Amniotic epithelial cell (primary cell): Measurements from ENCODE around the gene SLC30A4.
"Not testable (repeated sequence)": the region's sequence is repeated elsewhere in the genome, so short reads cannot be mapped to it uniquely, and the experiment has no call there.

Source experiments
- DNase-seq: peaks from one replicate; pipeline ENCODE4 v3.0.0-alpha.2; 2010; ENCODE audit warnings: low read depth

Gene SLC30A4

DNA sequence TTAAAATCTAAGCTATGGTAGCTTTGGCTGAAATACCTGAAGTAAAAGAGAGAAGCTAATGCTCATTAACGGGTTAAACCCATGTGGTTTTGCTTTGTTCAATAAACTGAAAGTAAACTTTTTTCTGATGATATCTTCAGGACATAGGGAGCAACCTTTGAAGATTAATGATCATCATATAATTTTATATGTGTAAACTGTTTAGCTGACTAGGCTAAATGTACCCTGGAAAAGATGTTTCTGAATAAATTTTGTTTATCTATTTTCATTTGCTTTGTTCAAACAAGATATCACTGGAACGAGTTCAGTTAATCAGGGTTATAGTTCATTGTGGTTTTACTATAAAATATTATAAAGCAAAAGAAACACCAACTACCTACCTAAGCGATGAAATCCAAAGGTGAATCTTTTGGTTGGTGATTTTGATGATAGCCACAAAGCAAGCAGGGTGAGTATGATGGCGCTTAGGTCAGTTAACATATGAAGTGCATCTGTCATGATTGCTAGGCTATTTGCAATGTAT is 11.7 kb downstream of the SLC30A4 start:
- no peak for DNase-seq

DNA sequence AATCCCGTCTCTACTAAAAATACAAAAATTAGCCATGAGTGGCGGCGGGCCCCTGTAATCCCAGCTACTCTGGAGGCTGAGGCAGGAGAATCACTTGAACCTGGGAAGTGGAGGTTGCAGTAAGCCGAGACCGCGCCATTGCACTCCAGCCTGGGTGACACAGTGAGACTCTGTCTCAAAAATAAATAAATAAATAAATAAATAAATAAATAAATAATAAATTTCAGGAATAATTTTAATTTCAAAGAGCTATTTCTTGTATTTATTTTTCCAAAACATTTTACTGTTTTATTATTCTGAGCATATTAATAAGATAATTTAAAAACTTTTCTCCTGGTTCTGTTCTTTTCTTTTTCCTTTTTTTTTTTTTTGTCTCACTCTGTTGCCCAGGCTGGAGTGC is 15.4 kb downstream of the SLC30A4 start:
- not testable (repeated sequence) for DNase-seq

DNA sequence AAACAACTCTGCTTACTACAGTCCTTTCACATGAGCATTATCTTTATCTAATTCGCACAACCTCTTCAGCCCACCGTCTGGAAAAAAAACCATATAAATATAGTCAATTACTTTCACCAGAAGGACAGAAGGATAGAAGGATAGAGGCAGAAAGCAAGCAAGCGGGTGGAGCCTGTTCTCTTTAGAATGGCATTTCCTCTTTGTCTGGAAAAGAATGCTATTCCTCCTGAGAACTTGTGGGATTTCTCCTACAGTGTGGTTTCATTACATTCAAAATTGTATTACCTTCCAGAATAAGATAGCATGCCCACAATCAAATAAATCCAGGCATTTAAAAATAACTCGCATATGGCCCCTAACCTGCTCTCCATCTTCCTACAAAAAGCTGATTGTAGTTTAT is 23.1 kb downstream of the SLC30A4 start:
- peak; percentile 20 for DNase-seq

DNA sequence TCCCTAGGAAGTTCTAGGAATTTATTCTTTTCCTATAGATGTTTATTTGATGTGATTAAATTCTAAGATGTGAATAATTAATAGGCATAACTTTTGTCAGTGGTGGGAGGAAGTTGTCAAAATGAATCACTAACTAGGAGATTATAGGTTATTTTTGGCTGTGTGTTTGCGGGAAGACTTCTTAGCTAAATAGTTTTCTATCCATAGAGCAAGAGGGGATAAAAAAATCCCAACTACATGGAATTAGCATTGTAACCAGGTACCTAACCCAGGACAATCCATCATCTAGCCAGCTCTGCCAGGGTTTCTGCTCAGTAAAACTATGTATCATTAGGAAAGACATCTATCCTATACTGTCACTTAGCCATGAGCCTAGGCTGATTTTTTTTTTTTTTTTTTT is 23.9 kb downstream of the SLC30A4 start:
- no peak for DNase-seq

GRCh38 chr15:45497261-45497660 is 25.3 kb downstream of the SLC30A4 start:
- DNase-seq = no peak

- DNase-seq = no peak
Observed at GRCh38 chr15:45496658-45497057, 25.9 kb downstream of the SLC30A4 start.

DNA sequence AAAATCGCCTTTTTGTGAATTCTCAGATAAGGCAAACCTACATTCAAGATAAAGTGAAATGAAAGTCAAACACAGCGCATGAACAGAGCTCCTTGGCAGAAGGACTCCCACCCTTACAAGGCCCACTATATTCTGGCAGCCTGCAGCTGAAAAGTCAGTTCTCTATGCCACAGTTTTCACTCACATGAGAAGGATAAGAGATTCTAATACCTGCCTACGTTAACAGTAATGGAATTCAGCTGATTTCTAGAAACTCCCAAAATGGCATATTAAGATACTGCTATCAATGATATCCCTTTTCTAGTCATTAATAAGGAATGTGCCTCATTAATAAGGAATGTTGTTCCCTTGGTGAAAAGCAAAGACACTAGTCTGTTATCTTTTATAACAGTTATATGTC is 27.0 kb downstream of the SLC30A4 start:
- DNase-seq = peak; percentile 7

DNA sequence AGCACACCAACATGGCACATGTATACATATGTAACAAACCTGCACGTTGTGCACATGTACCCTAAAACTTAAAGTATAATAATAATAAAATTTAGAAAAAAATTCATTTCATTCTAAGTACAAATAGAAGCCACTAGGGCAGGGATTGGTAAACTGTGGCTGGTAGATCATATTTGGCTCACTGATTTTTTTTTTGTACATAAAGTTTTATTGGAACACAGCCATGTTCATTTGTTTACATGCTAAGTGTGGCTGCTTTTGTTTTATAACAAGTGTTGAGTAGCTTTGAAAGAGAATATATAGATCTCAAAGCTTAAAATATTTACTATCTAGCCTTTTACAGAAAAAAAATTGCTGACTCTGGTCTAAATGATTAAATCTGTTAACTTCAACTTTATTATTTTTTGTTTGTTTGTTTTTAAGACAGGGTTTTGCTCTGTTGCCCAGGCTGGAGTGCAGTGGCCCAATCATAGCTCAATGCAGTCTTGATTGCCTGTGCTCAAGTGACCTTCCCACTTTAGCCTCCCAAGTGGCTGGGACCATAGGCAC is 32.8 kb downstream of the SLC30A4 start:
- DNase-seq = no peak

DNA sequence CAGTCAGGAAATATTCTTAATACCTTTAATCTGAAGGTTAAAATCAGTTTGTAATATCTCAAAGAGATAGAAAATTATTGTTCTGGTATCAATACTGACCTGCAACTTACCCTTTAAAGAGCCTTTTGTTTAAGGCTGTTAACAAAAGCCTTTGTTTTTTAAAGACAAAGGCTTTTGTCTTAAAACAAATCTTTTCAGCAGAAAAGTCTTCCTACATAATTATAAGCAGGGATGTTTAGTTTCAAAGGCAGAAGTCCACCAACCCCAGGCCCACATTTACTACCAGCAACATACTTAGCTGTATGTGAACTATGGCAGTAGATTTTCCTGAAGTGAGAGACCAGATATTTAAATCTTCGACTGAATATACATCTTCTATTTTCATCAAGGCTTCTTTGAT is 36.2 kb downstream of the SLC30A4 start:
- no peak for DNase-seq

- no peak for DNase-seq
Observed at GRCh38 chr15:45481135-45481534, 41.4 kb downstream of the SLC30A4 start.

DNA sequence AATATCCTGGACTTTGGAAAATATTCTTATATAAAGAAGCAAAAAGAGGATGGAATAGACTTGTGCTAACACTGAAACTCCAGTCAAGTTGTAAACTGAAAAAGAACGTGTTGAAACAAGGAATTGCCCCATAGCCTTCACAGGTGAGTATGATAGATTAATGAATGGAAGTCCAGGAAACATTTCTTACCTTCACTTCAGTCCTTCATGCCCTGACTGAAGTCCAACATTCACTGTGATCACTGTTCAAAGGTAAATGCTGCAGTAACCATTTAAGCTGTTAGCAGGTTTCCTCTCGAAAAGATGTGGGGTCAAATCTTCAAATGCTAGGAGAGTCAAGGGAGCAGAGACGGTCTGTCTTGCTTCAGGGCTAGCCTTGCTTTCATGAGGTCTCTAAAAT is 46.1 kb downstream of the SLC30A4 start:
- no peak for DNase-seq

DNA sequence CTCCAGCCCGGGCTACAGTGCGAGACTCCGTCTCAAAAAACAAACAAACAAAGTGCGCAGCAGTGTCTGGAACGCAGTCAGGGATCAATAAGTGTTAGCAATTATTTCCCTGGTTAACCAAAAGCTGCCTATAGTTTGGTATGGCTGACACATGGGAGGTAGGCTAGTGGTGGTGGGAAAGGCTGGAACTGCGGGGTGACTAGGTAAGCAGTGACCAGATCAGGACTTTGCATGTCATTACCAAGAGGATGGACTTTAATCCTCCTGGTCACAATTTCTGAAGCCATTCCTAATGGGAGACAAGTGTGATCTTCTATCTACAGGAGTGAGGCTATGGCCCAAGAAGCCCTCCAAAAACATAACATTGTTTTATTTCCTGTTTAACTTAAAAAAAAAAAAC is 47.8 kb downstream of the SLC30A4 start:
- no peak for DNase-seq

- no peak for DNase-seq
Observed at GRCh38 chr15:45473068-45473467, 49.5 kb downstream of the SLC30A4 start.

- no peak for DNase-seq
Observed at GRCh38 chr15:45471151-45471550, 51.4 kb downstream of the SLC30A4 start.

- no peak for DNase-seq
Observed at GRCh38 chr15:45469441-45469840, 53.1 kb downstream of the SLC30A4 start.

GRCh38 chr15:45469027-45469426 is 53.5 kb downstream of the SLC30A4 start:
- DNase-seq = no peak

GRCh38 chr15:45468294-45468693 is 54.3 kb downstream of the SLC30A4 start:
- DNase-seq = no peak

GRCh38 chr15:45458746-45459403 is 63.7 kb downstream of the SLC30A4 start:
- DNase-seq = peak; percentile 21

- DNase-seq = peak; percentile 64
Observed at GRCh38 chr15:45457641-45458539, 64.7 kb downstream of the SLC30A4 start.

DNA sequence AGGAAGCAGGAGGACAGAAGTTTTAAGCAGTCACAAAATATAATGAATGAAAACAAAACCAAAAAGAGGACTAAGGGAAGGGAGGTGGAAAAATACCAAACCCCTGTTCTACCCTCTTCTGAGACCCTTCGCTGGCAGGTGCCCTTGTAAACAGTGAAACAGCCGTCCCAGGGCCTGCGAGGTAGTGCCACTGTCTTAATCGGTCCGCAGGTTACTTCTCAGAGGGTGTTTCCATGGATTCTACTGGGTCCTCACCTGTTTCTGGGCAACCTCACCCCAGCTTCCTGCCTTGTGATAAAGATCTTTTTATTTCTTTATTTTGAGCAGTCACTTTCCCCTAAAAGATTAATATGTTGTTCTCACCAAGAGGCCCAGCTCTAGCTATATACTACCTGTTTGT is 65.3 kb downstream of the SLC30A4 start:
- DNase-seq = no peak

DNA sequence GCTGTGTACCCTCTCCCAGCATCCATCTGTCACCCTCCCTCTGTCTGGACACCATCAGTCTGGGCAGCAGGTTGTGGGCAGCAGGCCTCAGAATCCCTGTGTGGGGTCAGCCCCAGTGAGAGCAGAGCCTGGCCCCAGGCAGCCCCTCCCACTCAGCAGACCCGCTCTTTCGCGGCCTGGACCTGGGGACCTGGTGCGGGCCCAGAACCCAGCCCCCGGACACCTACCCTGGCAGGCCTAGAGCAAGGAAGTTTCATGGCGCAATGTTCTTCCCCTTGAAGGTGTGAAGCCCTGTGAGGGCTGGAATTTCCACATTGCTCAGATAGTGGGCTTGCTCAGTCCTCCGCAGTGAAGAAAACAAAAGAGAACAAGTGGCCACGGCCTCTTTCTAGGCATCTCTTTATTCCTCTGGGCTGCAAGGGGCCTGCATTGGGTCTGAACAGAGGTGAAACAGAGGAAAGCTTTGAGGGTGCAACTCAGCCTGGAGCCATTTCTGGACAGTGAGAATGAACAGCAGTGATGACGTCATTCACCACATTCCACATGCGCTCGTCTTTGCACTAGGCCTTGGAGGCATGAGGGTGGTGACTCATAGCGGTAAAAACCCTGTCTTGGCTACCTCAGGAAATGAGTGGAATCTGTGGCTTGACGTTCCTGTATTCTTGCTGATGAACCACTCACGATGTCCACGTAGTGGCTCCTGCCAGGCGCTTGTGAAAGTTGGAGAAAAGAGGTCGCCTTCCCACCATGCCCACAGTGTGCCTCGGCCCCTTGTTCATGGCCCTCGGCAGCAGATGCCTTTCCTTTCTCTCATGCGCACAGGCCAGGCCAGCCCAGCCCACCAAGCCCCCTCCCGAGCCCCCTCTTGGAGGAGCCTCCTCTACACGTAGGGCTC is 66.1 kb downstream of the SLC30A4 start:
- peak; percentile 100 for DNase-seq

- peak; percentile 94 for DNase-seq
Observed at GRCh38 chr15:45454814-45455213, 67.7 kb downstream of the SLC30A4 start.
